Fibroblast of skin of back (primary cell): Measurements from ENCODE around the gene EIF4H.
"Not testable (repeated sequence)": the region's sequence is repeated elsewhere in the genome, so short reads cannot be mapped to it uniquely, and the experiment has no call there.

Experiments used
- DNase-seq: peaks from one replicate; pipeline ENCODE4 v3.0.0-alpha.2; 2013

EIF4H gene

DNA sequence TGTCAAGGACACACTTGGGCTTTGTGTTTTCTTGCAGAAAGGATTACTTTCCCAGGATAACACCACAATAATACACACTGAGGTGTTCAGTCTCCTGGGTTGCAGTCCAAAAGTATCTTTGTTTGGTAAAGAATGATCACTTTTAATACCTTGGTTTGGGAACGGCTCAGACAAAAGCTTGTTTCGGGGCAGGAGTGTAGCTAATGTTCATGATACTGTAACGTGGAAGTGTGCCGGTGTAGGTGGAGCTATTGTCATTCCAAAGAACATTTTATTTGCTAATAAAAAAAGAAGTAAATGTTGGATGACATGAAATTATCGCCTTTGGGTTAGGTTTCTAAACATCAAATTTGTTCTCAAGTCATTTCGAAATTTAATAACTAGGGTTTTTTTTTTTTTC, 1.2 kb downstream of the EIF4H start:
- no peak for DNase-seq

DNA sequence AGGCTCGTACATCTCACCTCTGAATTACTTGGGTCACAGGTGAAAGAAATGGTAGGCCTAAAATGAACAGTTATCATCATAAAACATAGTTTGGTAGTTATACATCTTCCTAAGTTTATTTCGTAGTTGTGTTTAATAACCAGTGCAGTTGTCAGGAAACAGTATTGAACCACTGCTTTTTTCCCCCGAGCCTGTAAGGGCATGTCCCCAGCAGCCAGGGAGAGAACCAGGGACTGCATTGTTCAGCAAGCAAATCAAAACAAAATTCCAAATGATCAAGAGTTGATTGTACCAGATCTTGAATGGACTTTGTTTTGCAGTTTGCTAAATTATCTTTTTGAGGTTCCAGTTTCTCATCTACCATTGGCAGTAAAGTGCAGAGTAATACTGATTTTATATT, 2.4 kb downstream of the EIF4H start:
- DNase-seq, result no peak

- DNase-seq, result peak; percentile 23
These were observed 4.5 kb downstream of the EIF4H start for GRCh38 chr7:74178632-74179031.

GRCh38 chr7:74179935-74180604, 5.9 kb downstream of the EIF4H start:
- DNase-seq, result no peak

DNA sequence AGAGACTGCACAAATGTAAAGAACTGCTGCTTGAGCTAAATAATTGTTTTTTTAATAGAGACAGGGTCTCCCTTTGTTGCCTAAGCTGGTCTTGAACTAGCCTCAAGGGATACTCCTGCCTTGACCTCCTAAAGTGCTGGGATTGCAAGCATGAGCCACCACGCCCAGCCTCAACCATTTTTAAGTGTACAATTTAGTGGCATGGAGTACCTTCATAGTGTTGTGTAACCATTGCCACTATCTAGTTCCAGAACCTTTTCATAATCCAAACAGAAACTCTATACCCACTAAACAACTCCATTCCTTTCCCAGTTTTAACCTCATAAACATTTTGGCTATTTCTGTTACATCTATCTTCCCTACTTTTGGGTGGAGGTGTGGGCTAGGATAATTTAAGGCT, 6.7 kb downstream of the EIF4H start:
- no peak for DNase-seq

GRCh38 chr7:74181821-74182220, 7.7 kb downstream of the EIF4H start:
- no peak for DNase-seq

- DNase-seq, result no peak
These were observed 8.4 kb downstream of the EIF4H start for GRCh38 chr7:74182453-74183090.

GRCh38 chr7:74183142-74183541, 9.0 kb downstream of the EIF4H start:
- no peak for DNase-seq

- no peak for DNase-seq
These were observed 9.7 kb downstream of the EIF4H start for GRCh38 chr7:74183653-74184450.

GRCh38 chr7:74185016-74185415, 10.9 kb downstream of the EIF4H start:
- no peak for DNase-seq

- no peak for DNase-seq
These were observed 11.5 kb downstream of the EIF4H start for GRCh38 chr7:74185636-74186035.

DNA sequence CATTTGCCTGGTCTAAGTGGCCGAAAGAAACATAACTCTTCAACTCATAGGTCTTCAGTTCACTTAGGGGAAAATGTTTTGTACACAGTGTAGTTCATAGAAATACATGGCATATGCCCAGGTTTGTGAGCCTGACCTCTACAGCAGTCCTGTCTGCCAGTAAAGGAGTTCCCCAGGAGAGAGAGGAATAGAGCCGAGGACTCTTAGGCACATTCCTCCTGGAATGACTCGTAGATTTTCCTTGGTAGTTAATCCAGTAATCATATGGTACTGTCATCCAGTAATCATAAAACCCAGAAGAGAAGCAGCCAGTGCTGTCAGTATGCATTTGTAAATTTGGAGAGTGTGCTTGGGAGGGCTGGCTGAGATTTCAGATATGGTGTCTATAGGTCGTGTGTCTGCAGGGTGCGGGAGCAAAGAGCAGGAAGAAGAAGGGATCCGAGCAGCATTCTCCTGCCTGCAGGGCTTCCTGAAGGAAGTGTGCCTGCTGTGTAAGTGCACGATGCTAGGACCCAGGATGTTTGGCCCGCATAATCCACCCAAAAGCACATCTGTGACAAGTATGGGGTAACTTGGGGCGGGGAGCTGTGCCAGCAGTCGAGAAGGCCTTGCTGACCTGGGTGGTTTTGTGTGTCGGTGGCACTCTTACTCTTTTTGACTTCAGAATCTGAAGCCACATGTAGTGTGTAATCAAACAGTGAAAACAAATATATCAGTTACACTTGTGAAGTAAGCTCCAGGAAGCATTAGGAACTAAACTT, 13.9 kb downstream of the EIF4H start:
- DNase-seq, result peak; percentile 72

DNA sequence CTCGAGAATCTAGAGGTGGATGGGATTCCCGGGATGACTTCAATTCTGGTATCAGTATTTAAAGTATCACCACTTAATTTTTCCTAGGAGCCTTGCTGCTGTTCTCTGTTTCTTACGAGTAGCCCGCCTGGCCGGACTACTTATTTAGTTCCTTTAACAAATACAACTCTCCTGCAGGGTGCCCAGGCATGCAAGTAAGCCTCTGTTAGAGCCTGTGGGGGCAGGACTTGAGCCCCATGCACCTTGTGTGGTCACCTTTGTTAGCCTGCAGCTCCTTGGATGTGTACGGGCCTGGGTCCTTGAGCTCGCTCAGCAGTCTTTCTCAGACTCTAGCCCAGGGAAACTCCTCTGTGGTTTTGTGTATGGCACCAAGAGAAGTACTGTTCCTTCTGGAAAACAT, 16.1 kb downstream of the EIF4H start:
- DNase-seq, result no peak

GRCh38 chr7:74191231-74191630, 17.1 kb downstream of the EIF4H start:
- DNase-seq, result no peak

DNA sequence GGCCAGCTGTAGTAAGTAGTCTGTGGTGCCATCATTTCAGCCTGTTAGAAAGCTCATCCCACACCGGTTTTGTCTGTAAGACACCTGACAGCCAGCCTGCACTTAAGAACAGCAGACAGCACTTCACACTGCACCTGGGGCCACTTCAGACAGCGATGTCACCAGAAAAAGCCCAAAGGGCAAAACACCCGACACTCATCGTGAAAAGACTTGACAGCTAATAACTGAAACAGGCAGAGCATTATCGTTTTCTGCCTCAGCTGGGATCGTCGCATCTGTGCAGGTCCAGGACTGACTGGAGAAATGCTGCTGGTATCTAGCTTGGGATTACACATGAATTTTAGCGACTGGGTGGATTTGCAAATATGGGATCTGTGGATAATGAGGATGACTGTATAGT, 18.9 kb downstream of the EIF4H start:
- DNase-seq, result no peak

DNA sequence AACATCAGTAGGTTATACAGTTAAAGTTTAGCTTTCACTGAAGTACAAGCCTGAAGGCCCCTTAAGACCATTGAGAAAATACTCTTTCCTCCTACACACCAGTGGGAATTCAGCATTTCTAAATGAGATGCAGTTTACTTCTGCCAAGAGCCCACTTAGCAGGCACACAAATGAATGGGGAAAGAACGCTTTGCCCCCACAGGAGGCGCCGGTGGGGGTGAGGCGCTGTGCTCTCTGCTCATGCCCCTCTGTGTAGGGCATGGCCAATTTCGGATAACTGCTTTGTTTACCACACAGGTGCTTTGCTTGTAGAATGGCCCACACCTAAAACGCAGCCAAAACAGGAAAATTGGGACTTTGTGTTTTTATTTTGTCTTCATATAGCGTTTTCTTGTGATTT, 19.8 kb downstream of the EIF4H start:
- DNase-seq, result no peak

DNA sequence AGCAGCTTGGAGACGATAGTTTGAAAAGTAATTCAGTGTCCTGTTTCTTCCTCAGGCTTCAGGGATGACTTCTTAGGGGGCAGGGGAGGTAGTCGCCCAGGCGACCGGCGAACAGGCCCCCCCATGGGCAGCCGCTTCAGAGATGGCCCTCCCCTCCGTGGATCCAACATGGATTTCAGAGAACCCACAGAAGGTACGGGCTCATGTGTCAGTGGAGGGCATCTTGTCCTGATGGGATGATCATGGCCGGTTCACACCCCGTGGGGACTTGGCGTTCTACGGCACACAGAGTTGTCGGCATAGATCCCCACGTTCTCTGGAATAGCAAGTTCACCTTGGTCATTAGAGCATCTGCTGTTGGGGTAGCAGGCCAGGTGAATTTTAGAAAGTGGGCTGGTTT, 20.5 kb downstream of the EIF4H start:
- no peak for DNase-seq

- not testable (repeated sequence) for DNase-seq
These were observed 21.1 kb downstream of the EIF4H start for GRCh38 chr7:74195139-74195860.

DNA sequence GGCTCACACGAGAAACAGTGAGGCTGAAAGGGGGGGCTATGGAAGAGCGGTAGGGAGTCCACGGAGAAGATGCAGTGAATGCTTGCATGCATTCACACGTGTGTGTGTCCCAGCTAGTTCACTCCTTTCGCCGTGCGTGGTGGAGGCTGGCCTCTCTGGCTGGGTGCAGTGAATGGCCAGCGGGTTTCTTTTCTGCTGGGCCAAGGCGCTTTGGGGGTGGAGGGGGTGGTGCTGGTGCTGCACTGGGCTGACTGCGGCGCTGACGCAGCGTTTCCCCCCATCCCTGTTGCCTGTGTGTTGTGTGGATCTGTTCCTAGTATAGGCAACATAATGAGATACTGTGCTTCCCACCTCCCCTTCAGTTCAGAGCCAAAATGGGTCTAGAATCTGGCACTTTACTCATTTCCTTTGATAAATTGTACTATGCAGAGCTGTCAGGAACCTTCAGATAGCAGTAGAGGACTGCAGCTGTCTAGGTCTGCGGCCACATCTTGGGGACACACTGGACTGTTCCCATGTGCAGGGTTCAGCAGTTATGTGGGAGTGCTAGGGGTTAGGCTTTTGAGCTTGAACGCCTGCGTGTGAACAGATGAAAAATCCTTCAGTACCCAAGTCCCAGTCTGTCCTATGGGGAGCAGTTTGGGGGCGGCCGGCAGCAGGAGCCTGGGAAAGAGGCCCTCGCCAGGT, 22.0 kb downstream of the EIF4H start:
- DNase-seq, result not testable (repeated sequence)

DNA sequence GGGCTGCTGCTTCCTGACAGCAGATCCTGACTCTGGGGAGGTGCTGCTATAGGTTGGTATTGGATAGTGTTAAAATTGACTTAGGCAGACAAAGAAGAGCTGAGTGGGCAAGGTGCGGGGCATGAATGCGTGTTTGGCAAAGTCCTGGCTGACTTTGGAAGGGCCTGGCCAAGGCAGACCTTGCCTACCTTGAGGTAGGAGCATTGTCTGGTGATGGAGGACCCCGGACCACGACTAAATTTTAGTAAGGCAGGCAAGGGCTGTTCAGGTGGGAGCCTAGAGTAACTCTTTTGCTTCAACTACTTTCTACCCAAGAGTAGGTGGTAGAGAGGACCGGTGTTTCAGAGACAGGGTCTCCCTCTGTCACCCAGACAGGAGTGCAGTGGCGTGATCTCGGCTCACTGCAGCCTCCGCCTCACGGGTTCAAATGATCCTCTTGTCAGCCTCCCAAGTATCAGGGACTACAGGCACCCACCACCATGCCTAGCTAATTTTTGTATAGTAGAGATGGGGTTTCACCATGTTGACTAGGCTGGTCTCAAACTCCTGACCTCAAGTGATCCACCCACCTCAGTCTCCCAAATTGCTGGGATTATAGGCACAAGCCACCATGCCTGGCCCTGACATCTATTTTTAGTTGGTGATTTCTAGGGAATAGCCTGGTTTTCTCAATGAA, 23.4 kb downstream of the EIF4H start:
- no peak for DNase-seq
